A172 (cell line): ENCODE data around the gene MEGF8. TPM values are rescaled to one million over a fixed set of nuclear protein-coding genes. Genes with fewer than 3 reads are reported as not detected.

ENCODE experiments used
- DNase-seq: peaks from one replicate; pipeline ENCODE4 v3.0.0-alpha.2; 2015; ENCODE audit warnings: low spot score
- total RNA-seq: library from RNA; depleted of rRNA; stranded (reverse); fragments of >200 nt; shearing (Covaris generic); gene quantifications from 2 replicates; pipeline ENCODE4 v1.2.3, GENCODE V29; 2014

MEGF8 gene
- total RNA-seq, 1 experiment from 2014 or later, result 11.4 TPM

GRCh38 chr19:42353341-42354015 is 28.0 kb downstream of the MEGF8 start:
- no peak for DNase-seq

- no peak for DNase-seq
These were observed 30.5 kb downstream of the MEGF8 start for GRCh38 chr19:42355896-42356295.

- DNase-seq, result no peak
These were observed 31.3 kb downstream of the MEGF8 start for GRCh38 chr19:42356686-42357085.

GRCh38 chr19:42357290-42357689 is 31.9 kb downstream of the MEGF8 start:
- no peak for DNase-seq

- no peak for DNase-seq
These were observed 35.5 kb downstream of the MEGF8 start for GRCh38 chr19:42360787-42361544.

- no peak for DNase-seq
These were observed 36.1 kb downstream of the MEGF8 start for GRCh38 chr19:42361545-42361910.

GRCh38 chr19:42362342-42362741 is 36.9 kb downstream of the MEGF8 start:
- DNase-seq, result no peak

- no peak for DNase-seq
These were observed 37.5 kb downstream of the MEGF8 start for GRCh38 chr19:42362891-42363440.

- no peak for DNase-seq
These were observed 38.3 kb downstream of the MEGF8 start for GRCh38 chr19:42363614-42364346.

GRCh38 chr19:42366673-42367072 is 41.2 kb downstream of the MEGF8 start:
- no peak for DNase-seq

- DNase-seq, result no peak
These were observed 42.5 kb downstream of the MEGF8 start for GRCh38 chr19:42367929-42368328.

GRCh38 chr19:42368360-42368759 is 42.9 kb downstream of the MEGF8 start:
- no peak for DNase-seq

GRCh38 chr19:42368765-42369164 is 43.3 kb downstream of the MEGF8 start:
- DNase-seq, result no peak

GRCh38 chr19:42369433-42370067 is 44.1 kb downstream of the MEGF8 start:
- DNase-seq, result no peak

- no peak for DNase-seq
These were observed 44.7 kb downstream of the MEGF8 start for GRCh38 chr19:42370068-42370520.

- DNase-seq, result no peak
These were observed 45.3 kb downstream of the MEGF8 start for GRCh38 chr19:42370626-42371175.

- no peak for DNase-seq
These were observed 49.5 kb downstream of the MEGF8 start for GRCh38 chr19:42374826-42375376.

- no peak for DNase-seq
These were observed 50.2 kb downstream of the MEGF8 start for GRCh38 chr19:42375415-42376176.

GRCh38 chr19:42376177-42376555 is 50.7 kb downstream of the MEGF8 start:
- DNase-seq, result no peak
